AG04450 (cell line): Measurements from ENCODE around the gene YPEL2. TPM values are rescaled to one million over a fixed set of nuclear protein-coding genes. Genes with fewer than 3 reads are reported as not detected.

Experiments used
- CTCF ChIA-PET: fragments of 300-600, 350-600 bp; formaldehyde crosslinking; extraction: SDS; loops from one replicate; lab custom pipeline; 2022; ENCODE audit warnings: antibody characterized with exemption, inconsistent platforms; lab: Charles Lee
- POLR2A ChIA-PET: fragments of 350-600 bp; formaldehyde crosslinking; extraction: SDS; loops from one replicate; lab custom pipeline; 2021; ENCODE audit warnings: antibody characterized with exemption, inconsistent platforms; lab: Yijun Ruan, JAX
- DNase-seq: peaks from one replicate; pipeline ENCODE4 v3.0.0-alpha.2; 2011; ENCODE audit warnings: low read depth, low spot score
- H3K27ac ChIP-seq: one replicate; pipeline ENCODE4 v1.5.1; 2012; ENCODE audit warnings: low read depth, low read length, control low read depth
- H3K27me3 ChIP-seq: one replicate; pipeline ENCODE4 v1.6.0; 2012; ENCODE audit warnings: low read length; ENCODE audit not compliant: control insufficient read depth, insufficient read depth
- H3K4me3 ChIP-seq: 2 replicates; pipeline ENCODE4 v1.5.1; 2011; ENCODE audit warnings: mild to moderate bottlenecking, low read depth, low read length, control low read depth
- H3K9me3 ChIP-seq: 2 replicates; pipeline ENCODE4 v1.5.1; 2012; ENCODE audit warnings: low read length; ENCODE audit not compliant: control insufficient read depth, insufficient read depth
- polyA plus RNA-seq: library from polyadenylated mRNA; depleted of rRNA; stranded (reverse); fragments of >200 nt; gene quantifications from 2 replicates; pipeline ENCODE4 v1.2.3, GENCODE V29; 2011
- TF ChIP-seq, protein P1 (sequence below): IDR thresholded peaks from 2 replicates; pipeline ENCODE4 v1.5.1; 2011; ENCODE audit warnings: low read depth, low read length, control low read depth, inconsistent platforms

The YPEL2 gene
- polyA plus RNA-seq, 1 experiment, result 7.7 TPM

DNA sequence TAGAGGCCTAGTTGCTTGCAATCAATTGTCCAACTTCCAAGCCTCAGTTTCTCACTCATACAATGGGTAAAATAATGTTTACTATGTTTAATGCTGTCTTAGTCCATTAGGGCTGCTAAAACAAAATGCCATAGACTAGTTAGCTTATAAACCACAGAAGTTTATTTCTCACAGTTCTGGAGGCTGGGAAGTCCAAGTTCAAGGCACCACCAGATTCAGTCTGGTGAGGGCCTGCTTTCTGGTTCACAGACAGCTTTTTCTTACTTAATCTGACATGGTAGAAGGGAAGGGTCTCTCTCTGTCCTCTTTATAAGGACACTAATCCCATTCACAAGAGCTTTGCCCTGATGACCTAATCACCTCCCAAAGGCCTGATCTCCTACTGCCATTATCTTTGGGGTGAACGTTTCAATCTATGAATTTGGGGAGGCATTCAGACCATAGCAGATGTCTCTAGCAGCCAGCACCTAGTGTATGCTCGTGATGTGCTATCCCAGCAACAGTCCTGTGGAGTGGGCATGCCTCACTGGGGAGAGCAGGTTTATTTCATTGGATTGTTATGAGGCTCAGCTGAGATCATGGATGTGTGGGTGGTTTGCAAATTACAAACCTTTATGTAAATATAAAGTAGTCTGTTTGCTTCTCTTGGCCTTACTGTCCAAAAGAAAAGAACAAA lies 25.2 kb downstream of the YPEL2 start:
- no peak for DNase-seq
- CTCF ChIA-PET, result interaction anchor here (0.5 to 2.4 kb wide), 4 partner anchors 9 to 45 kb away, joined by 3 to 6 read pairs (median 4); no protein-coding TSS in a partner anchor
- Histone ChIP-seq H3K4me3 (no peak overlapping the region), H3K27ac (peak overlapping the region; percentile 59), H3K9me3 (peaks cover 5% of the 10 kb centered on the region; the same call in 1 of the 2 replicates), H3K27me3 (peaks cover 4% of the 10 kb centered on the region)
- TF ChIP-seq, protein P1, sequence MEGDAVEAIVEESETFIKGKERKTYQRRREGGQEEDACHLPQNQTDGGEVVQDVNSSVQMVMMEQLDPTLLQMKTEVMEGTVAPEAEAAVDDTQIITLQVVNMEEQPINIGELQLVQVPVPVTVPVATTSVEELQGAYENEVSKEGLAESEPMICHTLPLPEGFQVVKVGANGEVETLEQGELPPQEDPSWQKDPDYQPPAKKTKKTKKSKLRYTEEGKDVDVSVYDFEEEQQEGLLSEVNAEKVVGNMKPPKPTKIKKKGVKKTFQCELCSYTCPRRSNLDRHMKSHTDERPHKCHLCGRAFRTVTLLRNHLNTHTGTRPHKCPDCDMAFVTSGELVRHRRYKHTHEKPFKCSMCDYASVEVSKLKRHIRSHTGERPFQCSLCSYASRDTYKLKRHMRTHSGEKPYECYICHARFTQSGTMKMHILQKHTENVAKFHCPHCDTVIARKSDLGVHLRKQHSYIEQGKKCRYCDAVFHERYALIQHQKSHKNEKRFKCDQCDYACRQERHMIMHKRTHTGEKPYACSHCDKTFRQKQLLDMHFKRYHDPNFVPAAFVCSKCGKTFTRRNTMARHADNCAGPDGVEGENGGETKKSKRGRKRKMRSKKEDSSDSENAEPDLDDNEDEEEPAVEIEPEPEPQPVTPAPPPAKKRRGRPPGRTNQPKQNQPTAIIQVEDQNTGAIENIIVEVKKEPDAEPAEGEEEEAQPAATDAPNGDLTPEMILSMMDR, result no peak
- POLR2A ChIA-PET, result no interaction called here

DNA sequence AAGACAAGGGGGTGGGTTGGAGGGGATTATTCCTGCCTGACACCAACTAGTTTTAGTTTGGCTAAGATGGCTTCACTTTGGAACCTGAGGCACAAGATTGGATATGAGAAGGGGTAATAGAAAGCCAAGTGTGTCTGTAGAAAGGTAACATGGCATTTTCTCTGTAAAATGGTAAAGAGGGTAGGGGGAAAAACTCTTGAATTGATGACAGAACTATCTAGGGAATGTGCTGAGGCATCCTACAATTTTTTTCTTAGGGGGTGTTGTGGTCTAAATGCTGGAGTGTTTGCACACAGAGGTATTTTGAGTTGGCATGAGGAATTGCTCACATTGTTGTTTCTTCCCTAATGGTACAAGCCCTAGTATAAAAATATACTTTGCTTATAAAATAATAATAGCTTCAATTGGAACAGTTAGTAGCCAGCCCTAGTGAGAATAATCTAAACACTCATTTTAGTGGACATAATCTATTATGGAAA lies 25.8 kb downstream of the YPEL2 start:
- ChIA-PET CTCF (interaction anchor here (0.5 kb wide), 1 partner anchor 39 kb away, joined by 4 read pairs; no protein-coding TSS in a partner anchor), POLR2A (no interaction called here)
- Histone ChIP-seq H3K27ac (peak overlapping the region; percentile 59), H3K27me3 (peaks cover 2% of the 10 kb centered on the region), H3K9me3 (peaks cover 5% of the 10 kb centered on the region; the same call in 1 of the 2 replicates), H3K4me3 (no peak overlapping the region)
- TF ChIP-seq, protein P1, result no peak
- DNase-seq, result no peak

GRCh38 chr17:59357929-59358328 lies 26.5 kb downstream of the YPEL2 start:
- DNase-seq, result no peak
- Histone ChIP-seq H3K27me3 (no peaks in the 10 kb centered on the region), H3K27ac (no peak overlapping the region), H3K9me3 (peaks cover 5% of the 10 kb centered on the region; the same call in 1 of the 2 replicates), H3K4me3 (no peak overlapping the region)
- ChIA-PET CTCF (no interaction called here), POLR2A (no interaction called here)
- TF ChIP-seq, protein P1, result no peak

DNA sequence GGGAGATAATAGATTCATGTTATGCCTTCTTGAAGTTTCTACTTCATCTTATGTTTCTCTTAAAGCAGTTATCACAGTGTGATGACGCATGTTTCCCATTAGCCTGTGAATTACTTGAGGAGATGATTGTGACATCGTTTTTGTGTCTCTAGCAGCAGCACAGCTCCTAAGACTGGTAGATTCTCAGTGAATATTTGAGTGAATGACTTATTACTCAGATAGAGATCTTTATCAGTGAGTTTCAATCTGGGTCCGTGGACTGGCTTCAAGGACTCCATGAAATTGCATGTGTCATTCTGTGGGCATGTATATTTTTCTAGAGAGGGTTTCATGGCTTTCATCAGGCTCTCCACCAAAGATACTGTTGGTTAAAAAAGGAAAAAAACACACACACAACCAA lies 29.9 kb downstream of the YPEL2 start:
- Histone ChIP-seq H3K9me3 (peaks cover 5% of the 10 kb centered on the region; the same call in 1 of the 2 replicates), H3K27ac (no peak overlapping the region), H3K27me3 (no peaks in the 10 kb centered on the region), H3K4me3 (no peak overlapping the region)
- TF ChIP-seq, protein P1, result no peak
- POLR2A ChIA-PET, result no interaction called here
- CTCF ChIA-PET, result no interaction called here
- no peak for DNase-seq
